ENCODE data around the gene TRPV6.

TRPV6 gene

DNA sequence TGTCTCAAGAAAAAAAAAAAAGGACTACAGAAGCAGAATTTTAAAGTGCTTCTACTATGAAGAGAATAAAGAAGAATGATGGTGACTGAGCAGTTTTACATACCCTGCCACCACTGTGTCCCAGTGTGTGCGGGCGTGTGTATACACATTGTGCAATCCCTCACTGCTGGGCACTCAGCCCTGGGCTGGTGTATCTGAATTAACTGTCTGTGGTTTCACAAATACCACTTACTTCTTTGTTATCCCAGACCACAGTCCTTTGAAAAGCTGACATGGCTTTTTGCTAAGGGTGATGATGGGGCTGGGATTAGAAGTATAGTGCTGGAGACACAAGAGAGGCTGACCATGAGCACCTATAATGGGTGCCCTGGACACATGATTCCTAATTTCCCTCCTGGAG, 21.1 kb upstream of the TRPV6 start:
- no peak for DNase-seq

DNA sequence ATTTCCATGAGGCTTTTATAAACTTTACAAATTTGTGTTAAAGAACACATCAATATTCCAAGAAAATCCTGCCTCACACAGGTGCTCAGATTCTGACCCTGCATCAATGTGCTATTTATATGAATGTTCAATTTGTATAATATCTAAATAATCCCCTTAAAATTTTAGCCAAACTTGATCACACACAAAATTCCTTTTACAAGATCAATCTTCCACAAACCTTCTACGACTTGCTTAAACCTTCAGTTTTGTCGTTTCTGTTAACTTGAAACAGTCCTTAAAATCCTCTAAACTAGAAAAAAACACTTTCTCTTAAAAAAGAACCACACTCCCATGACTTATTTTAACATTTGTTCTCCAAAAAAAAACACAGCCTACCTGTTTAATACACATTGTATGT, 20.2 kb upstream of the TRPV6 start:
- DNase-seq = no peak

DNA sequence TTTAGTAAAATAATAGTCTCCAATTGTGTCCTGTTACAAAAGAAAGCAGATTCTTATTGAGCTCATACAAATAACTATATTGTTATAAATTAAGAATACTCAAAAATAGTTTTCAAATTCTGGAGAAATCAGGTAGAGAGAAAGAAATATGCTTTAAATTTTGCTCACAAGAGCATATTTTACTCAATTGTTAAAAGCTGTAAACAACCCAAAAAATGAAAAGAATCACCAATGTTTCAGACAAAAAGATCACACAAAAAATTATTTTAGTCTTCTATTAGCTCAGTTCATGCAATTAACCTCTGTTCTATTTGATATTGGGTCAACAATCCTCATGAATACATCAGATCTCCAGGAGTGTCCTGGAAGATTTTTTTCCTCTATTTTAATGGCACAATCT, 18.6 kb upstream of the TRPV6 start:
- no peak for DNase-seq

DNA sequence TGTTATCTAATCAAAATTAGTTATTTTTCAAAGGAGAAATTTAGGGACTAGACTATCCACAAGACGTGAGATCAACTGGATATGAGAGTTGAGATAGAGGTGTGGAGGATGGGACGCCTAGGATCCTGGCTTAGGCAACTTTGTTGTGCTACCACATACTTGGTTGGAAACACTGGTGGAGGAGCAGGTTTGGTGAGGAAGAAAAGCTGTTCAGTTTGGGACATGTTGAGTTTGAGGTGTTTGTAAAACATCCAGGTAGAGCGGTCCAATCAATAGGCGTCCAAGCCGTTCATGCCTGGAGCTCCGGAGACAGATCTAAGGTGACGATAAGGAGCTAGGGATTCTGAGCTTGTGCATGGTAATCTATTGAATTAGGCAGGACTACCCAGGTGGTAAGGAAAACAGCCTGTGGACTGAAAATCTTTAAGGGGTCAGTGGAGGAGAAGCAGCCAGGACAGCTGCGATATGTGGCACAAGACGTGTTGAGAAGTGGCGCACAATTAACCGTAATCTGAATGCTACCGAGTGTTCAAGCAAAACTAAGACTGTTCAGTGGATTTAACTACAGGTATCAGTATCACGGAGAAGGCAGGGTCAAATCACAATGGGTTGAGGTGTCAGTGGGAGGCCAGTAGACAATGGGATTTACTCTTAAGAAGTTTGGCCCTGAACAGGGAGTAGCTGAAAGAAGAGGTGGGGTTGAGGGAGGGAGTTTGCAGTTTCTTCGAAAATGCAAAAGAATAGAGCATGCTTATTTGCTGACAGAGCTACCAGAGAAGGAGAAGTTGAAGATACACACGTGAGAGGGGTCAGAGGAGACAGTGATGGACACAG, 16.1 kb upstream of the TRPV6 start:
- no peak for DNase-seq

DNA sequence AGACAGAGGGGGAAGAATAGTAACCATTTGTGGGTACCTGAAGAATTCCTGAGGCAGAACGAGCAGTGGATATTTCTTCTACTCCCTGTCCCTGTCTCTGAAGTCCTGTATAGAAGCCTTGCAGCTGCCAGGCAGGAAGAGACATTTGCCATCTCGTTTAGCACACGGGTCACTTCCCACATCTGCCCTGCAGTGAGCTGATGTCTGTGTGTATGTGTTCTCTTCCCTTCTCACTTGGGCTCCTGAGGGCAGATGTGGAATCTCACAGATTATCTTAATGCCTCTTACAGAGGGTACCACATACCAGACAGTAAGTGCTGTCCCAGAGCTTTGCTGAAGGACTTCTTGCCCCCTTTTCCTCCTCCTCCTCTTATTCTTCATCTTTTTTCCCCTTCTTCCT, 14.1 kb upstream of the TRPV6 start:
- no peak for DNase-seq

DNA sequence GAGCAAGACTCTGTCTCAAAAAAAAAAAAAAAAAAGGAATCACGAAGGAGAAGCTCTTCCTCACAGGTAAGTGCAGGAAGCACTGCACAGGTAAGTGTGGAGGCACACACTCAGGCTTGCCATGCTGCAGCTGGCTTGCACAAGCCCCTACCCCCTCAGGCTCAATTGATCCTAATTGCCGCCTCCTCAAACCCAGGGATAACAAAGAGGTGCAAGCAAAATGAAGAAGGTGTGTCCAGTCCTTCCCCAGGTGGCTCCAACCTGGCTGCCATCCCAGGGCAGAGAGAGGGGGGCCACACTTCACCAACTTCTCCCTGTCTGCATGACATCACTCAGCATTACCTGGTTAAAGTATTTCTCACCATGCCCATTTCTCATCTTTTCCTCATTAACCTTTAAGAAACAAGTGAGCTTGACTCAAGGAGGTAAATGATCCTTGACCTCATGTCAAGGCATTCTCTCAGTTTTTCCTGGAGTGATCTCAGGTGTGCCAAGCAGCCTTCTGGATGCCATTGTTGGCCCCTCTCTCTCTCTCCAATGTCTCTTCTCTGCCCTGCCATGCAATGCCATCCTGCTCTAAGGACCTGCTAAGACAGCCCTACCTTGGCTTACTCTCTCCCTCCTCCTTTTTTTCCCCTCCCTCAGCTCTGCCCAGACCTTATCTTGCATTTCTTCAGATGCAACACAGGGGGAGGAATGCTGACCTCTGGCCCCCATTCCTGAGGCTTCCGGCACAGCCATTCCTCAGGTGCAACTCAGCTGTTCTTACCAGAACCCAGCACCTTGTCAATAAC, 13.0 kb upstream of the TRPV6 start:
- peak; percentile 61 for DNase-seq

DNA sequence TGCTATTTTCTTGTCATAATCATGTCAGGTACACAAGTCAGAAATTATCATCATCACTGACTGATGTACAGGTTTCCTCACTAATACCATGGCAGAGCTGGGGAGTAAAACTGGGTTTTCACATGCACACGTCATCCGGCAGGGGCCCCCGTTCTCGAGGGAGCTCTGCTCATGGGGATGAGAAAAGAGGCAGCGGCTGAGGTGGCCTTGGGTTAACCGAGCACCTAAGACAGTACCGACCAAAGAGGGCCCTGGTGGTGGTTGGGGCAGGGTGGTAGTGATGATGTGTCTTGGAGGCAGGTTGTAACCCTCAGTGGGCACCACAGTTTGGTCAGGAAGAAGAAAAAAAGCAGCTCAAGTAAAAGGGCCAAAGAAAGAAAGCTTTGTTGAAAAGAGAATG, 12.1 kb upstream of the TRPV6 start:
- DNase-seq = no peak

DNA sequence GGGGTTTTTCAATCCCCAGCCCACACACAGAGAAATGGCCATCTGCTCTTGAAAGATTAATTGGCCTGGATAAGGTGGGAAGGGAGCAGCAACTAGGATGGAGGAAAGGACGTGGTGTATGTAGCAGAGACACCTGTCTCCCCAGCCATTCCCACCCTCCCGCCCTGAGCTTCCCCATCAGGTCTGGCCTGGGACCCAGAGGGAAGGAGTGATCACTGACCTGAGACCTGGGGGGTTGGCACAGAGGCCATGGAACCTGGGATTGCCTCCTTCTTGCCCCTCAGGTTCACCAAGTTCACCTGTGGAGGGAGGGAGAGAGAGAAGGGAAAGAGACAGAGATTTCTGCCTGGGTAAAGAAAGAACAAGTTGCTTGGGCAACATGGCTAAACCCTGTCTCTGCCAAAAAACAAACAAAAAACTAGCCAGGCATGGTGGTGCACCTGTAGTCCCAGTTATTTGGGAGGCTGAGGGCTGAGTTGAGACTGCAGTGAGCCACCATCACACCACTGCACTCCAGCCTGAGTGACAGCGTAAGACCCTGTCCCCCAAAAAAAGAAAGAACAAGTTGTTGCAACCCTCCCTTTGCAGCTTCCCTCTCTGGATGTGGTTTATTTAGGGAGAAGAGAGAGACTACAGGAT, 11.3 kb upstream of the TRPV6 start:
- no peak for DNase-seq

DNA sequence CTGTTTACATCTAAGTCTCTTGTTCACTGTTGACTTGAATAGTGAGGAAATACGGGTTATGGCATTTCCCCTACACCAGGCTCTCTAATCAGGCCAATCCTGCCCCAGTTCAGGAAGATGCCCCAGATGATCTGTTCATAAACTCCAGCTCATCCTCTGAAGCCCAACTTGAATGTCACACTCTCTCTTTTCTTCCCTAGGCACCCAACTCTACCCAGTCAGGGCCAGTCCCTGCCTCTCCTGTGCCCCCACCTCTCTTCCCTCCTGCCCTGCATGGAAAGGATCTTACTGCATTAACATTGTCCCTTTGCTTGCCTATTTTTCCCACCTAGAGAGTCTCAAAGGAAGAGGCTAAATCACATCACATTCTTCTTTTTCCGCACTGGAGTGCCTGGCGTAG, 10.6 kb upstream of the TRPV6 start:
- no peak for DNase-seq

DNA sequence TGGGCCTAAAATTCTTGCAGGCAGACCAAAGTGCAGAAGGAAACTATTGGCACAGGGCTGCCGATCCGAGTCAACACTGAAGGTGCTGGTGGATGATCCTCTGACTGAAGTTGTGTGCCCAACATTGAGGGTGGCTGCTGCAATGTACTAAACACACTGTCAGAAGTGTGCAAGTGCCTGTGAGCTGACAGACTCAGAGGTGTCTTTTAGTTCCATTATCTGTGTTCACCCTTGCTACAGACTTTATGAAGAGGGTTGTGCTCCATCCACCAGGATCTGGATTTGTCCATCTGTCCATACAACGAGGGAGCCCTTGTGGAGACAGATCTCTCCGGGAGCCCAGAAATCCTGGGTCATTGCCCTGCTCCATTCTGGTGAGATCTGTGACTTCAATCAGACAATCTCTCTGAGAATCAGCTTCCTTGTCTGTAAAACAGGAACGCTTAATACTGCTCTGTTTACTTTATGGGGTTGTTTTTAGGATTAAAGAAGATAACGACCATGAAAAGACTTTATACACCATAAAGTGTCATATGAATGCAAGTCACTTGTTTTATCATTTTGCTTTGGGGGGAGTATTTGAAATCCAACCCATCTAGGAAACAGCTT, 9.5 kb upstream of the TRPV6 start:
- DNase-seq = no peak

DNA sequence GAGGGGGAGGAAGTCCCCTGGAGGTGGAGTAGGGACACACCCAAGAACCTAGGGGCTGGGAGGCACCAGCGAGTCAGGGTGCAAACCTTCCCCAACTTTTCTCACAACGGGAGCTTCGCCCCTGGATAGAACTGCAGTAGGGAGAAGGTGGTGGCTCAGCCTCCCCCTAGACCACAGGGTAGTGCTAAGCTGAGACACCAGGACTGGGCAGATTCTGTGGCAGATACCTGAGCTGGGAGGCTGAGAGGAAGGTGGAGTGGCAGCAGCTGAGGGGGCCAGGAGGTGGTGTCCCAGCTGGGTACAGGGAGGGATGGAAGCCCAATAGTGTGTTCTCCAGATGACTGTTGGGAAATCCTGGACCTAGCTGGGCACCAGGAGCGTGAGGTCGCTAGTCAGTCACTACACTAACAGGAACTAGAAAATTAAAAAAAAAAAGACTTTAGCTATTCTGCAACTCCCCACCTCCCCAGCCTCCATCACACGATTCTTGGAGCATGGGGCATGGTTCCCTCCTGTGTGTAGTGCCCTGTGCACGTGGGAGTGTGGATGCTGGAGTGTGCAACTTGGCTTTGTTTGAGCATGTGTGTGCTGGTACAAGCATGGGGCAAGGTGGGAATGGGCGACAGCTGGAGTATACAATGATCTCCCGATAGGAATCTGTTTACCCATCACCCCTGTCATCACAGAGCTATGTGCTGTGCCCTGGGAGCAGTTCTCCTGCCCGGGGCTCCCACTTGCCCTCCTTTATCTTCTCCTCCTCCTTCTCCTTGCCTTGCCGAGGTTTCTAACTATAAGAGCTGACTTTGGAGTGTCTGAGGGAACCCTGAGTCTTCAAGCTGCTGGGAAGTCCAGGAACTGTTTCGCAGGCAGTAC, 8.8 kb upstream of the TRPV6 start:
- no peak for DNase-seq

DNA sequence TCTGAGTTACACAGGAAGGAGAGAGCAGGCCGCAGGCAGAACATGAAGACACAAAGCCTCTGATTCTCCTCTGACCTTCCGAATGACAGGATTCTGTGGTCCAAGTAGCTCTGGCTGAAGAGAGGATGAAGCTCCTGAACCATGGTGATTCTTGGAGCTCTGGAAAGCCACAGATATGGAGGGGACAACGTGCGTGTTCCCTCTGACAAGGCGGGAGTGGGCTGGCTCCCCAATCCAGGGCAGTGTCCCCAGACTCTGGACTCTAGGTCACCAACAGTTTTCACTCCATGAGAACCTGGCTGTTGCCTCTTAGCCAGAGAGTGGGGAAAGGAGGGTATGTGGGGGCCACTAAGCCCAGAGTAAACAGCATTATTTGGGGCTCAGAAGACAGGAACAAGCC, 7.4 kb upstream of the TRPV6 start:
- DNase-seq = no peak

DNA sequence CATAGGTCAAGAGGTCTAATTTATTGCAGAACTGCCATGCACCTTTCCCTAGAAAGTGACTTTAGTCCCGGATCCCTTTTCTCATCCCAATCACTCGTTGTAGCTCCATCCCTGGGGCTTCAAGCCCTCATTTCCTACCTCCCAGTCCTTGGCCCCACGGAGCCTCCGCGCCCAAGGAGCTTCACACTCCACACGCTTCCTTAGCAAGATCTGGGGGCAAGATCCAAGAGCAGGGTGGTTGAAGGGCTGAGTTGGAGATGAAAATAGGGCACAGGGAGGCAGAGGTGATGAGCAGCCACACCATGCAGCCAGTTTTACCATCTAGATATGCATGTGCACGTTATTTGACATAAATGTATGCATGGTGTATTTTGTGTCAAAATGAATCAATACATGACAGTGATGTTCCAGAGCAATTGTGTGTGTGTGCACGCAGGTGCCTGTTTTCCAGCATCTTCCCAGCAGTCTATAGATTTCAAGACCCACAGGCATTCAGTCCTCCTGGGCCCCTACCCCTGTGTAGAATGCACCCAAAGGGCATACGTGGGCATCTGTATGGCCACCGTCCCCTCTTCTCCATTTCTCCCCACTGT, 6.0 kb upstream of the TRPV6 start:
- DNase-seq = no peak

DNA sequence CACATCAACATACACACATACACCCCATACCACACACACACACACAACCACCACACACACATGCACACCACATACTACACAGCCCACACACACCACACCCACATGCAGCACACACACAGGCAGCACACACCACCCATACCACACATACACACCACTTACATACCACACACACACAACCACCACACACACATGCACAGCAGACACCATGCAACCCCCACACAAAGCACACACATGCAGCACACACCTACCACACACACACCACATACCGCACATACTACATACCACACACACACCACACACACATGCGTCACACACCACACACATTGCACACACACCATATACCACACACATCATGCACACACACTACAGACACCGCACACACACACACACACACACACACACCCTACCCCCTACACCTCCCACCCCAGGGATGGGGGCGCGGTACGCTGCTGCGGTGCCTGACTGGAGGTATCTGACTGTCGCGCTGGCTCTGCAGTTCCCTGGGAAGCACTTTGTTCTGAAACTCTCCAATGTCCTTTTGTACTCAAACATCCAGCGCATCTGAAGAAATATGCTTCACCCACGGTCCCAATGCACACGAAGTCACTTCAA, 5.4 kb upstream of the TRPV6 start:
- DNase-seq = no peak

DNA sequence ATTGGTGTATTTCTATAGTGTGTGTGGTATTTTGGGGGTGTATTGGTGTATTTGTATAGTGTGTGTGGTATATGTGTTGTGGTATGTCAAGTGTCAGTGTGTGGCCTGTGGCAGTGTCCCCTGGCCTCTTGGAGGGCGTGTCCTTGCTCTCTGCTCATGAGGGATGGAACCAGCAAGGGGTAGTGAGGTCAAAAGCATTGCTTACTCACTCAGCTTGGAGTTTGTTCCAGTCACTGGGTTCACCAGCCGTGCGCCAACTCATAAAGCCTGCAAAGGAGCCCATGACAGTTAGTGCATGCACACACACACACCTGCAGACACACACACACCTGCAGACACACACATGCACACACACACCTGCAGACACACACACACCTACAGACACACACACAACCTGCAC, 4.3 kb upstream of the TRPV6 start:
- no peak for DNase-seq

DNA sequence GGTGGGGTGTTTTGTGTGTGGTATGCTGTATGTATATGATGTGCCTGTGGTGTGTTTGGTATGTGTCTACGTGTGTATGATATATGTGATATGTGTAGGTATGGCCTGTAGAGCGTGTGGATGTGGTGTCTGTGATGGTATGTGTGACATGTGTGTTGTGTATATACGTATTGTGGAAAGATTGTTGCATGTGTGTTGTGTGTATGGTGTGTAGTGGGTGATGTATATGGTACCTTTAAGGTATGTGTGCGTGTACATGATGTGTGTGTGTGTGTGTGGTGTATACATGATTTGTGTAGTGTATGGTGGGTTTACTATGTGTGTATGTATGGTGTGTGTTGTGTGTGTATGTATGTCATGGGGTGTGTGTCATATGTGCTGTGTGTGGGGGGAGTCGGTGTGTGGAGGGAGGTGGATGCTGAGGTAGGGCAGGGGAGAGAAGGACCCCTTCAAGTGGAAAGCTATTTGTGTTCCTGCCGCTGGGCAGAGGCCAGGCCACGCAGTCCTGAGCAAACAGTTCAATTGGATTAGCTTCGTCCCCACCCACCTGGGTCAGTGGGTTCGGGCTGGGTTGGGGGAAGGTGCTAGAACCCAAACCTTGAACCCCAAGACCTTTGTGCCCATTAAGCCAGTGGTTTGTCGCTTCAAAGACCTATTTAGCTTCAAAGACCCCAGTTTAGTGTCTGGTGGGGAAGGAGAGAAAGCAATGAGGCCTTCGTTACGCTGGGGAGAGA, 1.9 kb upstream of the TRPV6 start:
- no peak for DNase-seq

DNA sequence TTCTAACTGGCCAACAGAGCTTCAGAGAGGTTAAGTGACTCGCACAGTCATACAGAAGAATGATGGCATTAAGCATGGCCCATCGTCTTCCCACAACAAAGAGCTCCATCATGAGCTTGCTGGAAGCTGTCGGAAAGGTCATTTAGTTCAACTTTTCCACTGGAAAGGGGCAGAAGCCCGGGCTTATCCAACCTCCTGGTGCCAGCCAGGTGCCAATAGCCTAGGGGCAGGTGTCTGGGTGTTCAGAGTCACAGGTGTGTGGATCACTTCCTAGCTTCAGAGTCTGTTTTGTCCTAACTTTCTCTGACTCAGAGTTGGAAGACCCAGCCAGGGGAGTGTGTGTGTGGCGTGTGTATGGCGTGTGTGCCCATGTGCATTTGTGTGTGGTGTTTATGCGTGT, 1.3 kb upstream of the TRPV6 start:
- no peak for DNase-seq

DNA sequence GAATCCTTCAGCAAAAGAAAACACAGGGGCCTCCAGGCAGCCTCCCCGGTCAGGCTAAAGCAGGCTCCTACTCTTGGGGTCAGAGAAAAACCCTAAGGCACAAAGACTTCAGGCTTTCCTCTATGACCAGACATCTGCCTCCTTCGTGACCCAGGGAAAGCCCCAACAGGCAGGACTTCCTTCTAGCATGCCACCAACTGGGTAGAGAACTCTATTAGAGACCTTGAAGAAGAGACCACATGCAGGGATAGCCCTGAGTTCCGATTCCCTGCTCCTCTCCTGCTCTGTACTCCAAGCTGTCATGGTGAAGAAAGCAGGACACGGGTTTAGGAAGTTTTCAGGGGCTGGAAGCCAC, 1.3 kb downstream of the TRPV6 start:
- DNase-seq = no peak

DNA sequence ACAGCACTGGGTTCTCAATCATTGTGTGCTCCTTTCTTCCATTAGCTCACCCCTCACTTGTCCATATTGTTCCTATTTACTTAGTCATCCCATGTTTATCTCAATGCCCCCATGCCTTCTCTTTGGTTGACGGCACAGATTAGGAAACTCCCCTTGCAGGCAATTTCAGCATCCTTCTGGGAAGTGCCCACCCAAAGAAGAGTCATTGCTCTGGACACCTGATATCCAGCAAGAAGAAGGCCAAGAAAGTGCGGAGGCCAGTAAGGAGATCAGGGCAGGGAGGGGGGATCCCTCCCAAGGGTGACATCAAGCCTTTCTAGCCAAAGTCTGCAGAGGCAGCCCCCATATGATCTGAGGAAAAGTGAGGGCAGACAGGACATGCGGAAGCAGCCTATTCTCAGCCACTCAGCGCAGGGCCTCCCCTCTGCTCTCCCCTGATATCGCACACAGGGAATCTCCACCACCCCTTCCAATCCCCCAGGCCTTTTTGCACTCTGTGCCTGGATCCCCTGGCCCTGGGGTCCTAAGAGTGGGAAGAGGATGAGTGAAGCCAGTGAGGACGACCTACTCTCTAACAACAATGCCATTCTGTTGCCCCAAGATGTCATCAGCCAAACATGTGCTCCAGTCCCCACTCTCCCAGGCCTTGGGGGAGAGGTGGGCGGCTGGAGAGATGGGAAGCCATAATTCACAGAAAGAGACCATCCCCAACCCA, 1.8 kb downstream of the TRPV6 start:
- DNase-seq = no peak

DNA sequence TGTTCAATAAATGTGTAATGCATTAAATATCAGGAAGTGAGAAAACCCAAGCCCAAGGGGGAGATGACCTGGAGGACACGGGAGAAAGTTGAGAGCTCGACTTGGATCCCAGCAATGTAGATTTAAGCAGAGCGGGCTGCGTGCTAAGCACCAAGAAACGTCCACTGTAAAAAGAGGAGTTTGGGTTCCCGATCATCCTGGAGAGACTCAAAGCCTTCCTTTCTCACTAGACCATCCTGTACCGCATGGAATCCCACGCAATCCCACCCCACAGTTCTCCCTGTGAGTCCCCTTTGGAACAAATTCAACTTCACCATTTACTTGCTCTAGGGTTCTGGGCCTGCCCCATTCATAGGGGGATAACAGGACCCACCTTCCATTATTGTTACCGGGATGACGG, 2.4 kb downstream of the TRPV6 start:
- DNase-seq = no peak

DNA sequence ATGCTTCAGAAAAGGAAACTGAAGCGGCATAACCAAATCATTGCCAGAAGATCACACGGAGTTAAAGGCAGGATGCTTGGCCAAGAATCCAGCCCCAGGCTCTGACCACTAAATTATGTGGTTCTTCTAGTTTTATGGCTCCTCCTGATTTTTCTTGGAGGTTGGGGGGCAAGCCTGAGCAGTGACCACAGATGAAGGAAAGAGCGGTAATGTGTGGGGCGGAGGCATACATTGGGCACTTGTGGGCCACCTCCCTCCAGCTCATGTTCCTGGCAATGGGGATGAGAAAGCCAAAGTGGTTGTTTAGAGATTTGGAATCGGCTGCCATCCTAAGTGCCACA, 3.2 kb downstream of the TRPV6 start:
- no peak for DNase-seq
